ENCODE results near the gene AMMECR1.

- TF ChIP-seq EZH2 (IDR thresholded peaks at IDR 0.05; ENCODE audit: insufficient read depth, poor library complexity, severe bottlenecking), result no peak
- no peak for TF ChIP-seq EZH2phosphoT487 (IDR thresholded peaks at IDR 0.05; ENCODE audit: insufficient read depth, low read depth)
Measured at GRCh38 chrX:110321670-110322069, 3.8 kb upstream of the AMMECR1 start.

Data from GM23248 (cell line).